ENCODE data around the gene HOXA11.

The HOXA11 gene

GRCh38 chr7:27165996-27166530 lies 19.0 kb downstream of the HOXA11 start:
- H3K4me3 ChIP-seq (replicated peaks in 1 of 2; ENCODE audit: low read depth in 2 of 2, low read length in 2 of 2) = no peak overlapping the region
- TF ChIP-seq CTCF (IDR thresholded peaks at IDR 0.05; ENCODE audit: low read depth, low read length) = no peak
- no peak for DNase-seq (ENCODE audit: low read depth in 2 of 2)

- no peak for DNase-seq (ENCODE audit: low read depth in 2 of 2)
- no peak within 1 kb of the TSS for H3K4me3 ChIP-seq (replicated peaks in 1 of 2; ENCODE audit: low read depth in 2 of 2, low read length in 2 of 2)
- no peak for TF ChIP-seq CTCF (IDR thresholded peaks at IDR 0.05; ENCODE audit: low read depth, low read length)
Observed at GRCh38 chr7:27165089-27165995, 19.7 kb downstream of the HOXA11 start, which contains the start of gene HOXA9. Gene HOXA9 (minus strand): TSS chr7:27165537. CDS start chr7:27165457, 80 bp downstream.

- TF ChIP-seq CTCF (IDR thresholded peaks at IDR 0.05; ENCODE audit: low read depth, low read length) = no peak
- DNase-seq (ENCODE audit: low read depth in 2 of 2) = no peak
- H3K4me3 ChIP-seq (replicated peaks in 1 of 2; ENCODE audit: low read depth in 2 of 2, low read length in 2 of 2) = no peak overlapping the region
Observed at GRCh38 chr7:27164367-27165088, 20.5 kb downstream of the HOXA11 start.

GRCh38 chr7:27164045-27164366 lies 21.0 kb downstream of the HOXA11 start:
- H3K4me3 ChIP-seq (replicated peaks in 1 of 2; ENCODE audit: low read depth in 2 of 2, low read length in 2 of 2) = no peak overlapping the region
- no peak for DNase-seq (ENCODE audit: low read depth in 2 of 2)
- TF ChIP-seq CTCF (IDR thresholded peaks at IDR 0.05; ENCODE audit: low read depth, low read length) = no peak

- TF ChIP-seq CTCF (IDR thresholded peaks at IDR 0.05; ENCODE audit: low read depth, low read length) = no peak
- no peak overlapping the region for H3K4me3 ChIP-seq (replicated peaks in 1 of 2; ENCODE audit: low read depth in 2 of 2, low read length in 2 of 2)
- DNase-seq (ENCODE audit: low read depth in 2 of 2) = no peak
Observed at GRCh38 chr7:27163288-27164044, 21.6 kb downstream of the HOXA11 start.

- TF ChIP-seq CTCF (IDR thresholded peaks at IDR 0.05; ENCODE audit: low read depth, low read length) = no peak
- DNase-seq (ENCODE audit: low read depth in 2 of 2) = no peak
- H3K4me3 ChIP-seq (replicated peaks in 1 of 2; ENCODE audit: low read depth in 2 of 2, low read length in 2 of 2) = no peak overlapping the region
Observed at GRCh38 chr7:27162561-27163287, 22.3 kb downstream of the HOXA11 start.

All from cardiac fibroblast (primary cell).